Measurements from ENCODE around the gene SULF2.

- TF ChIP-seq CTCF (IDR thresholded peaks at IDR 0.05) (no peak), EZH2 (IDR thresholded peaks at IDR 0.05; ENCODE audit: borderline replicate concordance, insufficient read depth, low read depth, low read length, poor library complexity, severe bottlenecking) (no peak)
Observed at GRCh38 chr20:47790580-47790965, 5.3 kb upstream of the SULF2 start.
